Mesothelial cell of epicardium (in vitro differentiated cells): ENCODE results near the gene PAPLN. TPM values are rescaled to one million over a fixed set of nuclear protein-coding genes. Genes with fewer than 3 reads are reported as not detected.

Experiments
- DNase-seq, 2 experiments: peaks; one replicate each; pipeline ENCODE4 v3.0.0; 2021; ENCODE audit warnings: low spot score in 2 of 2; ENCODE audit not compliant: unreplicated experiment in 2 of 2
- H3K27ac Mint-ChIP-seq: 2 replicates; pipeline ENCODE4 v1.8.0; 2021; ENCODE audit warnings: mixed read lengths
- H3K27me3 Mint-ChIP-seq: 2 replicates; pipeline ENCODE4 v1.8.0; 2021; ENCODE audit warnings: low read depth, mixed read lengths
- H3K36me3 Mint-ChIP-seq: 2 replicates; pipeline ENCODE4 v1.8.0; 2021; ENCODE audit warnings: mixed read lengths
- H3K4me1 Mint-ChIP-seq: 2 replicates; pipeline ENCODE4 v1.8.0; 2021; ENCODE audit warnings: mixed read lengths
- H3K4me3 Mint-ChIP-seq: 2 replicates; pipeline ENCODE4 v1.8.0; 2021; ENCODE audit warnings: mild to moderate bottlenecking, moderate library complexity, mixed read lengths
- H3K9me3 Mint-ChIP-seq: 2 replicates; pipeline ENCODE4 v1.8.0; 2021; ENCODE audit warnings: mixed read lengths
- total RNA-seq: library from RNA; stranded (reverse); gene quantifications from 3 replicates; pipeline ENCODE4 v1.2.1, GENCODE V29; 2021
- TF ChIP-seq, protein P1 (sequence below): fragments of 200-600 bp; sonication (generic); IDR thresholded peaks from one replicate; pipeline ENCODE4 v1.5.0; 2021; ENCODE audit warnings: antibody characterized with exemption; ENCODE audit not compliant: unreplicated experiment

The PAPLN gene
- total RNA-seq, 1 donor from 2014 or later = 10.6 TPM

DNA sequence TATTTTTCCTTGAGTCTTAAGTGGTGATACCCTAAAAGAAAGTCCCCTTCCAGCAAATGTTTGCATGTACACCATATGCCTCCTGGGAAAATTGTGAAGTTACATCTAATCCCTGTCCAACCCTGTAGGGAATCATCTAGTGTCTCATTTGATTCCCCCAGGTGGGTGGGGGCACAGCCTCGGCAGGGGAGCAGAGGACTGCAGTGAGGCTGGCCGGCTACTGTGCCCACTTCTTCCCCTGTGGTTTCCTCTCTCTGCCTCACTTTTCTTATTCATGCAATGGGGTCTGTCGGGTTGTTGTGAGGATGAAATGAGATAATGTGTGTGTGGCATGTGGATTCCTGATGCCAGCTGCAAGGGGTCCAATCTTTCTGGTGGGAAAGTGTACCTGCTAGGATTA is 6.0 kb downstream of the PAPLN start:
- TF ChIP-seq, protein P1, sequence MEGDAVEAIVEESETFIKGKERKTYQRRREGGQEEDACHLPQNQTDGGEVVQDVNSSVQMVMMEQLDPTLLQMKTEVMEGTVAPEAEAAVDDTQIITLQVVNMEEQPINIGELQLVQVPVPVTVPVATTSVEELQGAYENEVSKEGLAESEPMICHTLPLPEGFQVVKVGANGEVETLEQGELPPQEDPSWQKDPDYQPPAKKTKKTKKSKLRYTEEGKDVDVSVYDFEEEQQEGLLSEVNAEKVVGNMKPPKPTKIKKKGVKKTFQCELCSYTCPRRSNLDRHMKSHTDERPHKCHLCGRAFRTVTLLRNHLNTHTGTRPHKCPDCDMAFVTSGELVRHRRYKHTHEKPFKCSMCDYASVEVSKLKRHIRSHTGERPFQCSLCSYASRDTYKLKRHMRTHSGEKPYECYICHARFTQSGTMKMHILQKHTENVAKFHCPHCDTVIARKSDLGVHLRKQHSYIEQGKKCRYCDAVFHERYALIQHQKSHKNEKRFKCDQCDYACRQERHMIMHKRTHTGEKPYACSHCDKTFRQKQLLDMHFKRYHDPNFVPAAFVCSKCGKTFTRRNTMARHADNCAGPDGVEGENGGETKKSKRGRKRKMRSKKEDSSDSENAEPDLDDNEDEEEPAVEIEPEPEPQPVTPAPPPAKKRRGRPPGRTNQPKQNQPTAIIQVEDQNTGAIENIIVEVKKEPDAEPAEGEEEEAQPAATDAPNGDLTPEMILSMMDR = no peak
- peaks cover 54% of the 10 kb centered on the region for H3K27me3 Mint-ChIP-seq

DNA sequence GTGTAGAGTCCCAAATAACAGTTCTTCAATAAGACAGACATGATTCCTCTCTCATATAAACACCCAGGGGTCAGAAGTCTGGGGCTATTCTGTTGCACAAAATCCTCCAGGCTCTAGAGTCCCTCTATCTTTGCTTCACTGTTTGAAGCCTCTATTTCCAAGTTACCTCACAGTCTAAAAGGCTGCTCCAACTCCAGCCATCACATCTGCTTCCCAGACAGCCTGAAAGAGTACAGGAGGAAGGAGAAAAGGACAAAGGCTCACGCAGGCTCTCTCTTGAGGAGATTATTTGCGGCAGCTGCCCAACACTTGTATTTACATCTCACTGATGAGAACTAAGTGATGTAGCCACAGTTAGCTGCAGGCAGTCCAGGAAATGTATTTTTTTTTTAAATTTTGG is 6.4 kb downstream of the PAPLN start:
- no peak for DNase-seq
- peaks cover 10% of the 10 kb centered on the region for H3K4me1 Mint-ChIP-seq
- no peak overlapping the region for H3K27ac Mint-ChIP-seq
- no peak overlapping the region for H3K4me3 Mint-ChIP-seq
- H3K9me3 Mint-ChIP-seq = no peaks in the 10 kb centered on the region
- no peaks in the 10 kb centered on the region for H3K36me3 Mint-ChIP-seq
- TF ChIP-seq, protein P1 = no peak
- peaks cover 50% of the 10 kb centered on the region for H3K27me3 Mint-ChIP-seq

More for the DNA sequence above, 6.0 kb downstream of the PAPLN start:
- H3K36me3 Mint-ChIP-seq = no peaks in the 10 kb centered on the region
- H3K9me3 Mint-ChIP-seq = no peaks in the 10 kb centered on the region
- peaks cover 14% of the 10 kb centered on the region for H3K4me1 Mint-ChIP-seq
- no peak for DNase-seq
- H3K4me3 Mint-ChIP-seq = no peak overlapping the region
- no peak overlapping the region for H3K27ac Mint-ChIP-seq

DNA sequence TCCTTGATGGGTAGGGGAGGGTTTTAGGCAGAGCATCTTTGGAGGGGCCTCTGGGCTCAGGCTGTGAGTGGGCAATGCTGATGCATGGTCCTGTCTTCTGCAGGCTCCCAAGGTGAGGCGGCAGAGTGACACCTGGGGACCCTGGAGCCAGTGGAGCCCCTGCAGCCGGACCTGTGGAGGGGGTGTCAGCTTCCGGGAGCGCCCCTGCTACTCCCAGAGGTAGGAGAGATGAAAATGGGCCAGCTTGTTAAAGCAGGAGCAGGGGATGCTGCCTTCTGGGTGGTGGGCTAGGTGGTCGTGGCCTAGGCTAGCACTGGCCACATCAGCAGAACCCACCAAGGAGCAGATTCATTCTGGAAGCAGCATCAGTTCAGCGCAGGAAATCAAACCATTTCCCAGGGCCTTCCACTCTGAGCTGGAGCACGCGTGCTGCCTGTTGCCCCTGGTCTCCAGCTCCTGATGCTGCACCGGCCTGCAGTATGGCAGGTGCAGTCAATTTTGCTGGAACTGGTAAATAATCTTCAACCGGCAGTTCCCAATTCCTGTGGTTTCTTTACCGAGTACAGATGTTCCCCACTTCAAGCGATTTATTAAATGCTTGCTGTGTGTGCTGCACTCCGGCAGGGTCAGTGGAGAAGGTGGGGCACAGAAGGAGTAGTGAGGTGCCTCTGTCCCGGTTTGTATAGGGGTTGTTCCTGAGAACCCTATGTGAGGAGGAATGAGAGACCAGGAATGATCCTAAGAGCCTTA is 7.4 kb downstream of the PAPLN start:
- DNase-seq = no peak
- no peaks in the 10 kb centered on the region for H3K9me3 Mint-ChIP-seq
- H3K4me3 Mint-ChIP-seq = no peak overlapping the region
- peaks cover 2% of the 10 kb centered on the region for H3K4me1 Mint-ChIP-seq
- no peaks in the 10 kb centered on the region for H3K36me3 Mint-ChIP-seq
- peaks cover 43% of the 10 kb centered on the region for H3K27me3 Mint-ChIP-seq
- TF ChIP-seq, protein P1 = no peak
- H3K27ac Mint-ChIP-seq = no peak overlapping the region

DNA sequence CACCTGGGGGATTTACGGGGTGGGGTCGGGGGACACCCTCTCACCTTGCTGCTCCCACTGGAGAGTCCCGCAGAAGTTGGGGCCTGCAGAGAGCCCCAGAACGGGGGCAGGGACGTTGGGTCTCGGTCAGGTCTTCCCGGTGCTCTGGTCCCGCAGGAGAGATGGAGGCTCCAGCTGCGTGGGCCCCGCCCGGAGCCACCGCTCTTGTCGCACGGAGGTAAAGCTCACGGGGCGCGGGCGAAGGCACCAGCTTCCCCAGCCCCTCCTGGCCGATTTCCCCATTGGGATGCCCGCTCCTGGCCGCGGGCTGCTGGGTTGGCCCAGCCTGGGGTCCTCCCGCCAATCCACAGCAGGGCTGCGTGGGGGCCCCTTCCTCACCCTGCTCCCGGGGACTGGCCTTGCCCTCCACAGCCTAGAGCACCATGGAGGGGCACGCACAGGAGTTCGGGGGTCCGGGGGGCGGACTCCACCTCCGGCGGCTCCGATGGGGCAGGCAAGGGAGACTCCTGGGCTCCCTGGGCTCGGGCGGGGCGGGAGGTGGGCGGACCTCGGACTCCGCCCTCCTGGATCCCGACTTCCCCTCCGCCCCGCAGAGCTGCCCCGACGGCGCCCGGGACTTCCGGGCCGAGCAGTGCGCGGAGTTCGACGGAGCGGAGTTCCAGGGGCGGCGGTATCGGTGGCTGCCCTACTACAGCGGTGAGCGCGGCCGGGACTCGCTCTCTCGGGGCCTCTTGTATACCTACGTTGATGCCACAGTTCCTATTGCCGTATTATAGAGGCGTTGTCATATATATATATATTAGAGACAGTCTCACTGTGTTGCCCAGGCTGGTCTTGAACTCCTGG is 8.4 kb downstream of the PAPLN start:
- DNase-seq = no peak
- TF ChIP-seq, protein P1 = no peak
- peaks cover 2% of the 10 kb centered on the region for H3K4me1 Mint-ChIP-seq
- no peak overlapping the region for H3K4me3 Mint-ChIP-seq
- H3K36me3 Mint-ChIP-seq = no peaks in the 10 kb centered on the region
- H3K9me3 Mint-ChIP-seq = no peaks in the 10 kb centered on the region
- H3K27ac Mint-ChIP-seq = no peak overlapping the region
- H3K27me3 Mint-ChIP-seq = peaks cover 34% of the 10 kb centered on the region

DNA sequence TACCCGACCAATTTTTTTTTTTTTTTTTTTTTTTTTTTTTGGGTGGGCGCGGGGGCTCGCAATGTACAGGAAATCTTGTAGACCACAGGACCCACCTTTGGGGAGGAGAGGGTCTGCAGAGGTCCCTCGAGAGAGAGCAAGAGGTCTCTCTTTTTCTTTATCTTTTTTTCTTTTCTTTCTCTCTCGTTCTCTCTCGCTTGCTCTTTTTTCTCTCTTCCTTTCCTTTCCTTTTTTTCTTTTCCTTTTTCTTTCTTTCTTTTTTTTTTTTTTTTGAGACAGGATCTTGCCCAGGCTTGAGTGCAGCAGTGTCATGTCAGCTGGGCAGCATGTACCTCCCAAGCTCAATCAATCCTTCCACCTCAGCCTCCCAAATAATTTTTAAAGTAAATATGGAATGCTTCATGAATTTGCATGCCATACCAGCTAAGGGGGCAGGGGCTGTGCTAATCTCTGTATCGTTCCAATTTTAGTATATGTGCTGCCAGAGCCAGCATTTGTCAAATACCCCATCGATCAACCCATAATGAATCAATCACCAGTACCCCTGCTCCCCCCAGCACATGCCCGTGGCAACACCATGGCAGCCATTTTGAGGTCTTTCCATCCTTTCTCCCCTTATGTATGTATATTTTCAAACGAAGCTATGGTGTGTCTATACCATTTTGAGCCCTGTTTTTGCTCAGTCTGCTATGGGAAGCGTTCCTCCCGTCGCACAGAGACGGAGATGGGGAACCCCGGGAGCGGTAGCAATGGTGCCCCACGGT is 9.3 kb downstream of the PAPLN start:
- DNase-seq = no peak
- H3K27me3 Mint-ChIP-seq = peaks cover 26% of the 10 kb centered on the region
- peaks cover under 1% of the 10 kb centered on the region for H3K4me1 Mint-ChIP-seq
- no peaks in the 10 kb centered on the region for H3K36me3 Mint-ChIP-seq
- TF ChIP-seq, protein P1 = no peak
- H3K9me3 Mint-ChIP-seq = no peaks in the 10 kb centered on the region
- no peak overlapping the region for H3K27ac Mint-ChIP-seq
- no peak overlapping the region for H3K4me3 Mint-ChIP-seq
